ELR (cell line): ENCODE measurements around the gene SRCIN1.

Experiments used
- DNase-seq: peaks from one replicate; pipeline ENCODE4 v3.0.0-alpha.2; 2015; ENCODE audit warnings: low read depth

The SRCIN1 gene

GRCh38 chr17:38616361-38616760, 10.6 kb upstream of the SRCIN1 start:
- no peak for DNase-seq

GRCh38 chr17:38613981-38614779, 8.4 kb upstream of the SRCIN1 start:
- no peak for DNase-seq

- no peak for DNase-seq
These were observed 7.8 kb upstream of the SRCIN1 start for GRCh38 chr17:38613525-38613980.

- no peak for DNase-seq
These were observed 6.2 kb upstream of the SRCIN1 start for GRCh38 chr17:38611872-38612376.

- no peak for DNase-seq
These were observed 5.5 kb upstream of the SRCIN1 start for GRCh38 chr17:38611070-38611786.

- DNase-seq = no peak
These were observed 3.7 kb upstream of the SRCIN1 start for GRCh38 chr17:38609280-38610031.

GRCh38 chr17:38608648-38609047, 2.9 kb upstream of the SRCIN1 start:
- DNase-seq = no peak

GRCh38 chr17:38606646-38607611, 1.2 kb upstream of the SRCIN1 start:
- DNase-seq = no peak

GRCh38 chr17:38605411-38605840, 326 bp downstream of the SRCIN1 start:
- no peak for DNase-seq

- DNase-seq = no peak
These were observed 1.0 kb downstream of the SRCIN1 start for GRCh38 chr17:38604479-38605403.

GRCh38 chr17:38603786-38604478, 1.8 kb downstream of the SRCIN1 start:
- DNase-seq = no peak

- no peak for DNase-seq
These were observed 2.6 kb downstream of the SRCIN1 start for GRCh38 chr17:38602956-38603785.

GRCh38 chr17:38602453-38602852, 3.3 kb downstream of the SRCIN1 start:
- DNase-seq = no peak

- no peak for DNase-seq
These were observed 4.0 kb downstream of the SRCIN1 start for GRCh38 chr17:38601539-38602351.

GRCh38 chr17:38600906-38601305, 4.8 kb downstream of the SRCIN1 start:
- DNase-seq = no peak

- no peak for DNase-seq
These were observed 5.3 kb downstream of the SRCIN1 start for GRCh38 chr17:38600416-38600815.

- no peak for DNase-seq
These were observed 6.3 kb downstream of the SRCIN1 start for GRCh38 chr17:38599398-38599856.

- DNase-seq = no peak
These were observed 6.8 kb downstream of the SRCIN1 start for GRCh38 chr17:38598995-38599394.
